KMS-11 (cell line): ENCODE results near the gene OR52I1.

Experiments used
- H2AFZ ChIP-seq: fragments of 200-600 bp; sonication (generic); 2 replicates; pipeline ENCODE4 v1.6.1; 2016; ENCODE audit warnings: antibody characterized with exemption, mixed run types, low read depth
- H3K27ac ChIP-seq: fragments of 200-600 bp; sonication (generic); 2 replicates; pipeline ENCODE4 v1.6.1; 2016; ENCODE audit warnings: mild to moderate bottlenecking, mixed run types
- H3K27me3 ChIP-seq: fragments of 200-600 bp; sonication (generic); 2 replicates; pipeline ENCODE4 v1.6.1; 2017; ENCODE audit warnings: mild to moderate bottlenecking, low read depth, mixed run types, moderate library complexity; ENCODE audit not compliant: insufficient read depth
- H3K36me3 ChIP-seq: fragments of 200-600 bp; sonication (generic); 2 replicates; pipeline ENCODE4 v1.6.1; 2017; ENCODE audit warnings: mild to moderate bottlenecking, mixed run types; ENCODE audit not compliant: insufficient read depth
- H3K4me1 ChIP-seq: fragments of 200-600 bp; sonication (generic); 2 replicates; pipeline ENCODE4 v1.6.1; 2016; ENCODE audit warnings: mild to moderate bottlenecking, low read depth, mixed run types; ENCODE audit not compliant: poor library complexity, severe bottlenecking
- H3K4me2 ChIP-seq: fragments of 200-600 bp; sonication (generic); 2 replicates; pipeline ENCODE4 v1.7.0; 2016; ENCODE audit warnings: mild to moderate bottlenecking, mixed run types
- H3K4me3 ChIP-seq: fragments of 200-600 bp; sonication (generic); IDR thresholded peaks from 2 replicates; pipeline ENCODE4 v1.6.1; 2017; ENCODE audit warnings: low read depth, low read length, mixed read lengths; ENCODE audit not compliant: insufficient read depth
- H3K79me2 ChIP-seq: fragments of 200-600 bp; sonication (generic); 2 replicates; pipeline ENCODE4 v1.6.1; 2016; ENCODE audit warnings: low read depth, mixed run types; ENCODE audit not compliant: insufficient read depth
- H3K9ac ChIP-seq: fragments of 200-600 bp; sonication (generic); 2 replicates; pipeline ENCODE4 v1.6.1; 2016; ENCODE audit warnings: mild to moderate bottlenecking, mixed run types
- H4K20me1 ChIP-seq: fragments of 200-600 bp; sonication (generic); 2 replicates; pipeline ENCODE4 v1.6.1; 2016; ENCODE audit warnings: mild to moderate bottlenecking, mixed run types; ENCODE audit not compliant: insufficient read depth
- TF ChIP-seq, protein P1 (sequence below): fragments of 200-600 bp; sonication (generic); conservative IDR thresholded peaks from 2 replicates; pipeline ENCODE4 v1.6.1; 2017; ENCODE audit warnings: low read depth, mild to moderate bottlenecking, antibody characterized with exemption, low read length, moderate library complexity, mixed read lengths

Gene OR52I1

DNA sequence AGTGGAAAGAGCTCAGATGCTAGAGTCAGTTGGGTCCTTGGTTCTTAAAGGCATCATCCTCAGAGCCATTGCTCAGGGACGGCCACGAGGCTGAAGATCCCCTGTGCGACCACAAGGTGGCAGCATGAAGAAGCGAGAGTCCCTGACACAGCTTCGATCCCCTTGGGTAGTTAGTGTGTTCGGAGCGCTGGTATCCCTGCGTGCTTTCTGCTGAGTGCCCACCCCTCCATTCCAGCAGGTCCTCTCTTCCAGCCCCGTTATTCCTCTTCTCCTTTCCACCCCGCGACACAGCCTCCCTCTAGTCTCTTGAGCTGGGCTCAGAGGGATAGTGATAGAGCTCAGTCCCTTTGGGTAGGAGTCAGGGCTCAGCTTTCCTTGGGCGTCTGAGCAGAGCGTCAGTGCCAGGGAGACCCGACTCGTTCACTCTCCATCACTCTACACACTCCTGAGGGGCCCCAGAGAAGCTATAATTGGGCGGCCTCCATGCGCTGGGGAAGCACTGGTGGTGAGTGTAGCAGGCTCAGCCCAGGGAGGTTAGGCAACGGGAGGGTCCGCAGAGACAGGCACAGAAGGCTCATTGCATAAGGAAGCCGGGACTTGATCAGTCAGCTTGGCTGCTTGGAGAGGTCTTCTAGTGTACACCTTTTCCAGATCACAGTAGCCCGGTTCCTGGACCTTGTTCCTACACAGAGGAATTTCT is 43.3 kb downstream of the OR52I1 start, which contains the start of gene OR51D1:
OR51D1 (plus strand) TSS at position 516 of the 700 bp plus-strand sequence. CDS start 2,314 bp downstream, outside the sequence.
- H4K20me1 ChIP-seq, result no peaks in the 10 kb centered on the region
- H3K4me1 ChIP-seq, result no peaks in the 10 kb centered on the region
- no peaks in the 10 kb centered on the region for H3K79me2 ChIP-seq
- H3K4me2 ChIP-seq, result peak within 1 kb of the TSS; percentile 33; the same call in 1 of the 2 replicates
- H3K4me3 ChIP-seq, result no peak within 1 kb of the TSS
- H3K36me3 ChIP-seq, result no peaks in the 10 kb centered on the region
- TF ChIP-seq, protein P1, sequence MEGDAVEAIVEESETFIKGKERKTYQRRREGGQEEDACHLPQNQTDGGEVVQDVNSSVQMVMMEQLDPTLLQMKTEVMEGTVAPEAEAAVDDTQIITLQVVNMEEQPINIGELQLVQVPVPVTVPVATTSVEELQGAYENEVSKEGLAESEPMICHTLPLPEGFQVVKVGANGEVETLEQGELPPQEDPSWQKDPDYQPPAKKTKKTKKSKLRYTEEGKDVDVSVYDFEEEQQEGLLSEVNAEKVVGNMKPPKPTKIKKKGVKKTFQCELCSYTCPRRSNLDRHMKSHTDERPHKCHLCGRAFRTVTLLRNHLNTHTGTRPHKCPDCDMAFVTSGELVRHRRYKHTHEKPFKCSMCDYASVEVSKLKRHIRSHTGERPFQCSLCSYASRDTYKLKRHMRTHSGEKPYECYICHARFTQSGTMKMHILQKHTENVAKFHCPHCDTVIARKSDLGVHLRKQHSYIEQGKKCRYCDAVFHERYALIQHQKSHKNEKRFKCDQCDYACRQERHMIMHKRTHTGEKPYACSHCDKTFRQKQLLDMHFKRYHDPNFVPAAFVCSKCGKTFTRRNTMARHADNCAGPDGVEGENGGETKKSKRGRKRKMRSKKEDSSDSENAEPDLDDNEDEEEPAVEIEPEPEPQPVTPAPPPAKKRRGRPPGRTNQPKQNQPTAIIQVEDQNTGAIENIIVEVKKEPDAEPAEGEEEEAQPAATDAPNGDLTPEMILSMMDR, result peak; percentile 82
- peak within 1 kb of the TSS; percentile 74 for H2AFZ ChIP-seq
- no peak within 1 kb of the TSS for H3K9ac ChIP-seq
- H3K27me3 ChIP-seq, result no peaks in the 10 kb centered on the region
- no peak within 1 kb of the TSS for H3K27ac ChIP-seq

GRCh38 chr11:4637662-4638047 is 43.8 kb downstream of the OR52I1 start:
- Histone ChIP-seq H3K27ac (no peak overlapping the region), H3K4me1 (no peaks in the 10 kb centered on the region), H2AFZ (peak overlapping the region; percentile 74; the same call in 1 of the 2 replicates), H3K4me3 (no peak overlapping the region), H3K4me2 (no peak overlapping the region), H3K79me2 (no peaks in the 10 kb centered on the region), H3K9ac (no peak overlapping the region), H3K27me3 (no peaks in the 10 kb centered on the region), H3K36me3 (no peaks in the 10 kb centered on the region), H4K20me1 (no peaks in the 10 kb centered on the region)
- TF ChIP-seq, protein P1, result no peak

GRCh38 chr11:4639931-4640330 is 46.1 kb downstream of the OR52I1 start:
- no peak overlapping the region for H2AFZ ChIP-seq
- H3K36me3 ChIP-seq, result no peaks in the 10 kb centered on the region
- no peaks in the 10 kb centered on the region for H3K79me2 ChIP-seq
- no peaks in the 10 kb centered on the region for H4K20me1 ChIP-seq
- H3K9ac ChIP-seq, result no peak overlapping the region
- H3K4me2 ChIP-seq, result no peak overlapping the region
- no peaks in the 10 kb centered on the region for H3K4me1 ChIP-seq
- no peak overlapping the region for H3K27ac ChIP-seq
- TF ChIP-seq, protein P1, result no peak
- no peaks in the 10 kb centered on the region for H3K27me3 ChIP-seq
- no peak overlapping the region for H3K4me3 ChIP-seq

DNA sequence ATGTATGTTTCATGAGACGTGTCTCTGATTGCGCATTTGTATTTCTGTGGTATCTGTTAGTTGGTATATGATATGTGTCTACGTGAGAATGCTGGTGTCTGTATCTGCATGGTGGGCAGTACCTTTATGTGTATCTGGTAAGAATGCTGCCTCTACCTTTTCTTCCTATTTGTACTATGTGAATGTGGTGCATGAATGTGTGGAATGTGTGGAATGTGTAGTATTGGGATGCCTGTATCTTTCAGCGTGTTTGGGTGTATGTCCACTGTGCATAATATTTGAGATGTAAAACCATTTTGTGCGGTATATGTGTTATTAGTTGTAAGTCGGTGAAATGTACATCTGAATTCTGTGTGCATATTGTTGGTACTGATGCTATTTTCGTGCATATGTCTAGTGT is 47.7 kb downstream of the OR52I1 start:
- H3K36me3 ChIP-seq, result no peaks in the 10 kb centered on the region
- H3K27me3 ChIP-seq, result no peaks in the 10 kb centered on the region
- TF ChIP-seq, protein P1, result no peak
- no peak overlapping the region for H3K9ac ChIP-seq
- H4K20me1 ChIP-seq, result no peaks in the 10 kb centered on the region
- H3K4me1 ChIP-seq, result no peaks in the 10 kb centered on the region
- H3K4me3 ChIP-seq, result no peak overlapping the region
- no peak overlapping the region for H3K27ac ChIP-seq
- no peak overlapping the region for H2AFZ ChIP-seq
- no peak overlapping the region for H3K4me2 ChIP-seq
- H3K79me2 ChIP-seq, result no peaks in the 10 kb centered on the region
